ENCODE measurements around the gene NEO1.
"Not testable (repeated sequence)": the region's sequence is repeated elsewhere in the genome, so short reads cannot be mapped to it uniquely, and the experiment has no call there.

Gene NEO1

GRCh38 chr15:73296609-73297353 lies 244.5 kb downstream of the NEO1 start:
- no peak overlapping the region for H3K4me3 ChIP-seq (ENCODE audit: low read depth, low read length)

- H3K4me3 ChIP-seq (ENCODE audit: low read depth, low read length) = no peak overlapping the region
Observed at GRCh38 chr15:73298522-73299245, 246.4 kb downstream of the NEO1 start.

GRCh38 chr15:73300286-73300685 lies 248.0 kb downstream of the NEO1 start:
- not testable (repeated sequence) for H3K4me3 ChIP-seq (ENCODE audit: low read depth, low read length)

DNA sequence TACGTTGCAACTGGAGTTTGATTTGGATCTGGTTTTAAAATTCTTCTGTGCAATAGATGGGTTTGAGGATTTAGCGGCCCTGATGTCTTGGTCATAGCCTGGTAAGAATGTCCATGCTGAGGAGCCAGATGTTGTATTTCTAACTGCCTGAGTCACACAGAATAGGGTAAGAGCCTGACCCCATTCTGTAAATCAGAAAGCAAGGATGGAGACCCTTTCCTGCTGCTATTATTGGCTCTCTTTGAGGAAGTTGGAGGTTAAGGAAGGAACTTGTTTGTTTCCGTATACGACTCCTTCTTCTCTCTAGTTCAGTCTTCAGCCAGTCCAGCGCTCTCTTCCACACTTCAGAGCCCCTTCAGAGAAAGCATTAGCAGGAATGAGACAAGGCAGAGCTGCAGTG lies 251.4 kb downstream of the NEO1 start:
- no peak overlapping the region for H3K4me3 ChIP-seq (ENCODE audit: low read depth, low read length)

- no peak overlapping the region for H3K4me3 ChIP-seq (ENCODE audit: low read depth, low read length)
Observed at GRCh38 chr15:73305331-73306211, 253.3 kb downstream of the NEO1 start.

DNA sequence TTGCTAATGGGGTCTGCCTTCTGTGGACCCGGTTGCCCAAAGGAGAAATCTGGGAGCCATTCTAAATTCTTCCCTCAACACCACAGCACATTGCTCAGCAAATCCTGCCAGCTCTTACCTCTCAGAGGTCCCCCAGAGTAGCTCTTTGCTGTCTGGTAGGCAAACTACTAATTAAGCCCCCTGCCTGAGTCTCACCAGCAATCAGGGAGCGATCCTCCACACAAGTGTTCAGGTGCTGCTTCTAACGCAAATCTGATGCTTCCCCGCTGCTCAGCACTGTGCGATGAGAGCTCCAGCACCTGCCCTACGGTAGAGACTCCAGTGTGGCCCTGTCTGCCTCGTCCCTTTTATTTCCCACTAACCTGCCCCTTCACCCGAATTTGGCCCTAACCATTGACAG lies 256.0 kb downstream of the NEO1 start:
- H3K4me3 ChIP-seq (ENCODE audit: low read depth, low read length) = no peak overlapping the region

- no peak overlapping the region for H3K4me3 ChIP-seq (ENCODE audit: low read depth, low read length)
Observed at GRCh38 chr15:73313861-73314260, 261.6 kb downstream of the NEO1 start.

- H3K4me3 ChIP-seq (ENCODE audit: low read depth, low read length) = no peak overlapping the region
Observed at GRCh38 chr15:73317651-73318462, 265.6 kb downstream of the NEO1 start.

GRCh38 chr15:73318463-73319351 lies 266.4 kb downstream of the NEO1 start:
- H3K4me3 ChIP-seq (ENCODE audit: low read depth, low read length) = no peak overlapping the region

GRCh38 chr15:73319460-73320245 lies 267.4 kb downstream of the NEO1 start:
- no peak overlapping the region for H3K4me3 ChIP-seq (ENCODE audit: low read depth, low read length)

GRCh38 chr15:73320619-73321180 lies 268.4 kb downstream of the NEO1 start:
- no peak overlapping the region for H3K4me3 ChIP-seq (ENCODE audit: low read depth, low read length)

DNA sequence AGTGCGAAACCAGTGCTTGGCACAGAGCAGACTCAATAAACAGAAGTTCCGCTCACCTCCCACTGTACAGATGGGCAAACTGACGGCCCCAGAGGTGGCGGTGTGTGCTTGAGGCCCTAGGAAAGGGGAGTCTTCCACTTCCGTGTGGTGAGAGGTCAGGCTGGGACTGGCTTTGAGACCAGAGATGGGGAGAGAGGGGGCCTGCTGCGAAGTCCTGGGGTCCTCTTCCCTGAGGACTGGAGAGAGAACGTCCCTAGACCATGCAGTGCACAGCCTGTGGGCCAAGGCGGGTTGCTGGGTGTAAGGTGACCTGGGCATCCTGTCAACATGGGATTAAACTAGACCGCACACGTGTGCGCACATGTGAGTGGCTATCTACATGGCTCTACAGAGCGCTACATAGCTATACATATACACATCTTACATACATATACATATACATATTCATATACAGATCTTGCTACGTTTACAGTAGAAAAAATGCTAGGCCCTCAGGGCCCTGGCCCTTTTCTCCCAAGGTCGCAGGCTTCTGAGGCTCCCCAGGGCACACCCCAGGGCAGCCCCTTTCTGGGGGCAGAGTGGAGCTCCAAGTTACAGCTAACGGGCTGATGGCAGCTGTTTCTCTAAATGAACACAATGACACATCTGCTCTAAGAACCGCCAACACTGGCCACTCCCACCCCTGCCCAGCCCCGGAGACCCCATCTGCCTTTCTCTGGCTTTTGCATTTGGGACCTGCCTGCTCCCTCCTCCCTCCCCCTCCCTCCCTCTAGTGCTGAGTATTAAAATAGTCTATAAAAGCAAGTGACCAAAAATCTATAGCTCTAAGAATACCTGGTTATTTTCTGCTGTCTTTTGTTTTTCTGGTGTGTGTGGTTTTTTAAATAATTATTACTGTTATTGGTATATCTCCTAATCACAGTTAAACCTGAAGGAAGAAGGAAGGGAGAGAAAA lies 269.5 kb downstream of the NEO1 start:
- no peak overlapping the region for H3K4me3 ChIP-seq (ENCODE audit: low read depth, low read length)

DNA sequence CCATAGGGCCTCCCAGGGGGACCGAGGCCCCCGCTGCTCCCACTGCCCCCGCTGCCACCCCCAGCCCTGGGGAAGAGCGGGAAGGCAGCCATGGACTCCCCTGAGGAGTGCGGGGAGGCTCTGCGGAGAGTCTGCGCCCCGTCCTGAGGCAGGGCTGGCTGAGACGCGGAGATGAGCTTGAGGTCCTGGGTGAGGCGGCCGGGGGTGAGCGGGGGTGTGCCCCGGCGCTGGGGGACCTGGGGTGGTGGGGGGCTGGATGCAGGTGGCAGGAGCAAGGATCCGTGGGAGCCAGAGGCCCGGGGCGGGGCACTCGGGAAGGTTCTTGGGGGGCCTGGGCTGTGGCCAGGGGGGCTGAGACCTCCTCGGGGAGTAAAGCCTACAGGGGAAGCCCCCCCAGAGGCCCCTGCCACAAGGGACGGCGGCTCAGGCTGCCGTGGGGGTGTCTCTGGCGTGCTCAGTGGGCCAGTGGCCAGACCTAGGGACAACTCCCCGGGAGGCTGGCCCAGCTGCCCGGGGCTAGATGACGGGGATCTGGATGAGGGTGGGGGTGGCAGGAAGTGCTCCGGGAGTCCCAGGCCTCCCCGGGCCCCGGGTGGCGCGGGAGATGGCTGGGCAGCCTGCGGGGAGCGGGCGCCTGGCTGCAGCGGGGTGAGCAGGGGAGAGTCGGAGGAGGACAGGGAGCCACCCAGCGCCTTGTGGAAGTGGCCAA lies 270.6 kb downstream of the NEO1 start:
- H3K4me3 ChIP-seq (ENCODE audit: low read depth, low read length) = no peak overlapping the region

- no peak overlapping the region for H3K4me3 ChIP-seq (ENCODE audit: low read depth, low read length)
Observed at GRCh38 chr15:73323374-73323955, 271.2 kb downstream of the NEO1 start.

GRCh38 chr15:73323956-73324355 lies 271.7 kb downstream of the NEO1 start:
- no peak overlapping the region for H3K4me3 ChIP-seq (ENCODE audit: low read depth, low read length)

GRCh38 chr15:73324496-73325170 lies 272.4 kb downstream of the NEO1 start:
- H3K4me3 ChIP-seq (ENCODE audit: low read depth, low read length) = no peak overlapping the region

Measured in iPS-11a (cell line).